Measurements from ENCODE around the gene PLA2G6. TPM values are rescaled to one million over a fixed set of nuclear protein-coding genes. Genes with fewer than 3 reads are reported as not detected.
"Not testable (repeated sequence)": the region's sequence is repeated elsewhere in the genome, so short reads cannot be mapped to it uniquely, and the experiment has no call there.

The PLA2G6 gene
- total and polyA plus RNA-seq, 9 donors = 16.4 to 68.4 (median 39.4) TPM

GRCh38 chr22:38124236-38124974, 57.2 kb downstream of the PLA2G6 start:
- TF ChIP-seq CTCF (IDR thresholded peaks at IDR 0.05) (no peak), POLR2A (IDR thresholded peaks at IDR 0.05) (no peak), EP300 (IDR thresholded peaks at IDR 0.05) (no peak)
- 90 to 93% (median 92%) methylated on average over 21 of the region's 21 CpGs for WGBS, 3 donors
- intact Hi-C loops (cut with DNase I) = no loop called here

GRCh38 chr22:38122616-38123015, 59.0 kb downstream of the PLA2G6 start:
- no peaks in the 10 kb centered on the region for H3K27me3 ChIP-seq
- WGBS, 3 donors = 84 to 88% (median 84%) methylated on average over 6 of the region's 6 CpGs
- no peaks in the 10 kb centered on the region for H3K9me3 ChIP-seq
- no peak for TF ChIP-seq EP300 (IDR thresholded peaks at IDR 0.05)
- no peak for TF ChIP-seq CTCF (IDR thresholded peaks at IDR 0.05)
- TF ChIP-seq POLR2A (IDR thresholded peaks at IDR 0.05) = no peak
- H3K36me3 ChIP-seq = no peaks in the 10 kb centered on the region
- no peak overlapping the region for H3K27ac ChIP-seq
- H3K4me3 ChIP-seq = no peak overlapping the region
- intact Hi-C loops (cut with DNase I) = no loop called here
- DNase-seq = no peak
- no peaks in the 10 kb centered on the region for H3K4me1 ChIP-seq (ENCODE audit: insufficient read depth)

More at GRCh38 chr22:38124236-38124974, 57.2 kb downstream of the PLA2G6 start:
- no peaks in the 10 kb centered on the region for H3K4me1 ChIP-seq (ENCODE audit: insufficient read depth)
- no peaks in the 10 kb centered on the region for H3K9me3 ChIP-seq
- DNase-seq = no peak
- H3K36me3 ChIP-seq = no peaks in the 10 kb centered on the region
- no peak overlapping the region for H3K27ac ChIP-seq
- no peaks in the 10 kb centered on the region for H3K27me3 ChIP-seq
- H3K4me3 ChIP-seq = no peak overlapping the region

GRCh38 chr22:38120359-38121110, 61.1 kb downstream of the PLA2G6 start:
- H3K27me3 ChIP-seq = no peaks in the 10 kb centered on the region
- no peak for TF ChIP-seq POLR2A (IDR thresholded peaks at IDR 0.05)
- no peak for TF ChIP-seq CTCF (IDR thresholded peaks at IDR 0.05)
- TF ChIP-seq EP300 (IDR thresholded peaks at IDR 0.05) = no peak
- 88 to 92% (median 90%) methylated on average over 27 to 28 of the region's 28 CpGs for WGBS, 3 donors
- no peak for DNase-seq
- H3K4me1 ChIP-seq (ENCODE audit: insufficient read depth) = no peaks in the 10 kb centered on the region
- H3K9me3 ChIP-seq = no peaks in the 10 kb centered on the region
- H3K27ac ChIP-seq = no peak overlapping the region
- no peaks in the 10 kb centered on the region for H3K36me3 ChIP-seq
- intact Hi-C loops (cut with DNase I) = no loop called here
- no peak overlapping the region for H3K4me3 ChIP-seq

- H3K4me3 ChIP-seq; DNase-seq; H3K27ac ChIP-seq; H3K4me1 ChIP-seq (ENCODE audit: insufficient read depth); H3K27me3 ChIP-seq; H3K9me3 ChIP-seq; H3K36me3 ChIP-seq: not testable (repeated sequence)
- intact Hi-C loops (cut with DNase I) = loop anchor here in 1 of 4 donors (10.0 kb wide), 1 partner anchor 64 kb away; the partner anchor contains the start of gene PICK1
- 83 to 94% (median 88%) methylated on average over 2 of the region's 2 CpGs for WGBS, 3 donors
Measured at GRCh38 chr22:38118747-38119146, 62.9 kb downstream of the PLA2G6 start.

GRCh38 chr22:38118182-38118581, 63.4 kb downstream of the PLA2G6 start:
- H3K4me1 ChIP-seq (ENCODE audit: insufficient read depth) = no peaks in the 10 kb centered on the region
- H3K9me3 ChIP-seq = no peaks in the 10 kb centered on the region
- no peaks in the 10 kb centered on the region for H3K27me3 ChIP-seq
- no peak overlapping the region for H3K4me3 ChIP-seq
- no peak for TF ChIP-seq EP300 (IDR thresholded peaks at IDR 0.05)
- TF ChIP-seq POLR2A (IDR thresholded peaks at IDR 0.05) = no peak
- no peak for TF ChIP-seq CTCF (IDR thresholded peaks at IDR 0.05)
- H3K36me3 ChIP-seq = no peaks in the 10 kb centered on the region
- DNase-seq = no peak
- no peak overlapping the region for H3K27ac ChIP-seq
- intact Hi-C loops (cut with DNase I) = loop anchor here in 1 of 4 donors (10.0 kb wide), 1 partner anchor 63 kb away; the partner anchor contains the start of gene PICK1
- WGBS, 3 donors = 90 to 93% (median 92%) methylated on average over 3 of the region's 3 CpGs

GRCh38 chr22:38117556-38117955, 64.1 kb downstream of the PLA2G6 start:
- not testable (repeated sequence) for H3K36me3 ChIP-seq; H3K4me1 ChIP-seq (ENCODE audit: insufficient read depth); H3K4me3 ChIP-seq; H3K27me3 ChIP-seq; DNase-seq; H3K9me3 ChIP-seq; H3K27ac ChIP-seq
- intact Hi-C loops (cut with DNase I) = loop anchor here in 1 of 4 donors (10.0 kb wide), 1 partner anchor 63 kb away; the partner anchor contains the start of gene PICK1
- WGBS, 3 donors = 92 to 97% (median 94%) methylated on average over 10 of the region's 10 CpGs

Measured in ovary (tissue), 9 donors.